Right cardiac atrium (tissue), 5 donors: ENCODE measurements around the gene SEC11A. TPM values are rescaled to one million over a fixed set of nuclear protein-coding genes. Genes with fewer than 3 reads are reported as not detected.
"Not testable (repeated sequence)": the region's sequence is repeated elsewhere in the genome, so short reads cannot be mapped to it uniquely, and the experiment has no call there.

Source experiments
- ATAC-seq, 2 donors: fragments of 200-7000 bp; cut with Tn5 transposase; one replicate each; pipeline versions ENCODE4 v1.8.0 to v1.9.1; 2020; ENCODE audit warnings: moderate library complexity in 2 of 2, mild to moderate bottlenecking in 1 of 2
- DNase-seq, 3 donors: peaks; one replicate each; pipeline ENCODE4 v3.0.0-alpha.2; 2020
- H3K27ac ChIP-seq: one replicate; pipeline ENCODE4 v1.5.1; 2013; ENCODE audit warnings: mild to moderate bottlenecking, low read length, control low read depth, moderate library complexity
- H3K27me3 ChIP-seq: one replicate; pipeline ENCODE4 v1.6.1; 2013; ENCODE audit not compliant: control insufficient read depth, insufficient read depth
- H3K4me1 ChIP-seq: one replicate; pipeline ENCODE4 v1.6.1; 2013; ENCODE audit warnings: low read length; ENCODE audit not compliant: control insufficient read depth, insufficient read depth
- H3K4me3 ChIP-seq: one replicate; pipeline ENCODE4 v1.5.1; 2013; ENCODE audit warnings: low read length, control low read depth
- H3K9me3 ChIP-seq: one replicate; pipeline ENCODE4 v1.6.1; 2013; ENCODE audit warnings: low read length; ENCODE audit not compliant: control insufficient read depth
- WGBS: extraction: QIAGEN DNeasy Blood & Tissue Kit; methylation state at CpG from one replicate; pipeline ENCODE4 v1.1.7; 2013; 5-methylcytosine and 5-hydroxymethylcytosine counted together
- intact Hi-C, 4 donors: fragments of 100-400 bp; cut with DNase I; formaldehyde crosslinking; loops; one replicate each; pipeline versions ENCODE4 v1.11.0 to v1.14.0; 2022 to 2023
- polyA plus RNA-seq: library from polyadenylated mRNA; stranded (reverse); fragments of 200-250 nt; gene quantifications from one replicate; pipeline ENCODE4 v1.2.3, GENCODE V29; 2013
- total RNA-seq, 4 donors: library from RNA; stranded (reverse); fragmentation: NEBNext Ultra II Directional; extraction: Animal tissue kit (Norgen Biotek cat#: 25700); gene quantifications; one replicate each; pipeline ENCODE4 v1.2.1, GENCODE V29; 2021
- donor health status: healthy with polysubstance abuse.
- donor health status: DM: no; HTN: yes; CAD: no.
- donor health status: DM: no; HTN: no; CAD: no.
- donor health status: DM: no; HTN: yes; CAD: no; lungs with severe emphysema.
- donor health status: DM: yes; HTN: yes; CAD: no.

Gene SEC11A
- total and polyA plus RNA-seq, 5 donors: 86.2 to 92.2 (median 88.3) TPM

DNA sequence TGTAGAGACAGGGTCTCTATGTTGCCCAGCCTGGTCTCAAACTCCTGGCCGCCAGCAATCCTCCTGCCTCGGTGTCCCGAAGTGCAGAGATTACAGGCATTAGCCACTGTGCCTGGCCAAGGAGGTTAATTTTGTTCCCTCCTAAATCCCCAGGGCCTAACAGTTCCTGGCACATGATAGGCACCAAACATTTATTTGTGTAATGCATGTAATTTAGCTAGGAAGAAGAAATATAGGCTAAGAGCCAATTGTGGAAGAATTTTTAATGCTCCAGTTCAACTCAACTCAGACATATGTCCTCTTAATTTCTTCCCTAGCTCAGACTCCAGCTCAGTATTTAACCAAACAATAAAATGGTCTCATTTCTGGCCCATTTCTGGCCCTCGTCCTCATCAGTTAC, 24.8 kb upstream of the SEC11A start:
- Histone ChIP-seq H3K27me3 (no peaks in the 10 kb centered on the region), H3K4me3 (no peak overlapping the region), H3K27ac (no peak overlapping the region), H3K9me3 (no peaks in the 10 kb centered on the region), H3K4me1 (no peaks in the 10 kb centered on the region)
- ATAC-seq (no peak), DNase-seq (no peak)
- 83% methylated on average over 4 of the region's 4 CpGs for WGBS
- intact Hi-C loops: loop anchor here in 1 of 4 donors (10.0 kb wide), 1 partner anchor 86 kb away; the partner anchor contains the start of genes NMB and WDR73

DNA sequence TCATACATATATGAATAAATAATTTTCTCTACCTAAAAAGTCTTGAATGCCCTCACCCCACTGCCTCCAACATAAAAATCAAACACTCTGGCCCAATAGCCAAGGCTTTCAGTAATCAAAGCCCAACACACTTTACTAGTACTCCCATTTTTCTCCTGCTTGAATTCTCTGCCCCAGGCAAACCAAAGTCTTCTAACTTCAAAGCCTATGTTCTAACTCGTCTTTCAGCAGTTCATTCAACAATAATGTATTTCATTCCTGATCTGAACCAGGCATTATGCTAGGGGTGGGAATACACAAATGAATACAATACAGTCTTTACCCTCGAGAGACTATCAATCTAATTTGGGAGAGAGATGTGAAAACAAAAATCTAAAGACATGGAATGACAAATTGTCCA, 21.1 kb upstream of the SEC11A start:
- DNase-seq (no peak), ATAC-seq (no peak)
- Histone ChIP-seq H3K9me3 (no peaks in the 10 kb centered on the region), H3K27me3 (no peaks in the 10 kb centered on the region), H3K27ac (no peak overlapping the region), H3K4me1 (no peaks in the 10 kb centered on the region), H3K4me3 (no peak overlapping the region)
- intact Hi-C loops: no loop called here
- WGBS: 79% methylated on average over 2 of the region's 2 CpGs

DNA sequence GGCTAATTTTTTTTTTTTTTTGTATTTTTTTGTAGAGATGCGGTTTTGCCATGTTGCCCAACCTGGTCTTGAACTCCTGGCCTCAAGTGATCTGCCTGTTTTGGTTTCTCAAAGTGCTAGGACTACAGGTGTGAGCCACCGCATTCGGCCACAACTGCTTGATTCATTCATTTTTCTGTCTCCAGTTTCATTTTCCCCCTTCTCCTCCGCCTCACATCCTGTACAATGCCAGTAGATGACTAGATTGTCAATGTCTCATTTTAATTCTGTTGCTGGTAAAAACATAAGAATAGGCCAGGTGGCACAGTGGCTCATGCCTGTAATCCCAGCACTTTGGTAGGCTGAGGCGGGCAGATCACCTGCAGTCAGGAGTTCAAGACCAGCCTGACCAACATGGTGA, 20.4 kb upstream of the SEC11A start:
- Histone ChIP-seq H3K9me3 (no peaks in the 10 kb centered on the region), H3K4me3 (no peak overlapping the region), H3K27me3 (no peaks in the 10 kb centered on the region), H3K4me1 (no peaks in the 10 kb centered on the region), H3K27ac (no peak overlapping the region)
- WGBS: 95% methylated on average over 5 of the region's 5 CpGs
- ATAC-seq (no peak), DNase-seq (no peak)
- intact Hi-C loops: no loop called here

DNA sequence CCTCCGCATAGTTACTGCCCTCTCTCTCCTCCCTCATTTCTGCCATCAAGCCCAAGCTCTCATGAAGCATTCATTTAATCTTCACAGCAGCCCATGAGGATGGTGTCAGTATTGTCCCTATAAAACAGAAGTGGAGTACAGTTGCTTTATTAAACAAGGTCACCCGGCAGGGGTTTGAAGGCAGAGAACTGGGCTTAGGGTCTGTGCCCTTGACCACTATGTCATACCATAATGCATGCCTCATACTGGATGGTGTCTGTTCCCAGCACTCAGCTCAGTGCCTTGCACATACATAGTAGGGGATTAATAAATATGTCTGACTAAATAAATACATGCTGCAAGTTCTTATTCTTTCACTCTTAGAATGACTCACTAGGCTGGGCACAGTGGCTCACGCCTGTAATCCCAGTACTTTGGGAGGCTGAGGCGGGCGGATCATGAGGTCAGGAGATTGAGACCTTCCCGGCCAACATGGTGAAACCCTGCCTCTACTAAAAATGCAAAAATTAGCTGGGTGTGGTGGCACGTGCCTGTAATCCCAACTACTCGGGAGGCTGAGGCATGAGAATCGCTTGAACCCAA, 19.6 kb upstream of the SEC11A start:
- H3K4me3 ChIP-seq, intact Hi-C loops, H3K9me3 ChIP-seq, H3K27me3 ChIP-seq, H3K4me1 ChIP-seq, DNase-seq: not testable (repeated sequence)
- H3K27ac ChIP-seq: peak overlapping the region; percentile 43
- peak in 1 of 2 donors; percentile 14 for ATAC-seq
- 82% methylated on average over 9 of the region's 9 CpGs for WGBS

DNA sequence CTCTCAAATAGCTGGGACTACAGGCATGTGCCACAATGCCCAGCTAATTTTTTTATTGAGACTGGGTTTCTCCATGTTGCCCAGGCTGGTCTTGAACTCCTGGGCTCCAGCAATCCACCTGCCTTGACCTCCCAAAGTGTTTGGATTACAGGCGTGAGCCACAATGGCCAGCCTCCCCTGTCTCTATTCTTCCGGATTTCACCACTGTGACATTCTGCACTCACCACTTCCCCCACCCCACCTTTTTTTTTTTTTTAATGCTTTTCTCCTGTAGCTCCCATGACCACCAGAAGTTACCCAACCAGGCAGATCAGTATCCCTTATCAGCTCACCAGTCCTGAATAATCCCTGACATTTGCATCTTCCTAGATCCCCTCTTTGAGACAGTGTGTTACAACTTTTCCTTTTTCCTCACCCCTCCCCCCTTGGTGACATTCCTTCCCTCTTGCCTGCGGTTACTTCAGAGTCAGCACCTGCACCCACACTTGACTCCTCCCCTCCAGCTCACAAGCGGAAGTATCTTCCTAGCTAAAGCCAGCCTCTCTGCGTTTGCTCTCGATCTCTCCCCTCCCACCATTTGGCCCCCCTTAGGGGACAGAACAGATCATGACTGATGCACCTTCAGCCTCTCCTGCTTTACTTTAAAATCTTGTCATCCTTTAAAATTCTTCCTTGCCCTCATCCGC, 19.0 kb upstream of the SEC11A start:
- ATAC-seq: peak; percentile 57 to 73
- H3K4me3 ChIP-seq: no peak overlapping the region
- H3K9me3 ChIP-seq: no peaks in the 10 kb centered on the region
- intact Hi-C loops: no loop called here
- WGBS: 56% methylated on average over 7 of the region's 7 CpGs
- H3K4me1 ChIP-seq: no peaks in the 10 kb centered on the region
- DNase-seq: peak in 1 of 3 donors; percentile 35
- H3K27ac ChIP-seq: peak overlapping the region; percentile 43
- H3K27me3 ChIP-seq: no peaks in the 10 kb centered on the region

DNA sequence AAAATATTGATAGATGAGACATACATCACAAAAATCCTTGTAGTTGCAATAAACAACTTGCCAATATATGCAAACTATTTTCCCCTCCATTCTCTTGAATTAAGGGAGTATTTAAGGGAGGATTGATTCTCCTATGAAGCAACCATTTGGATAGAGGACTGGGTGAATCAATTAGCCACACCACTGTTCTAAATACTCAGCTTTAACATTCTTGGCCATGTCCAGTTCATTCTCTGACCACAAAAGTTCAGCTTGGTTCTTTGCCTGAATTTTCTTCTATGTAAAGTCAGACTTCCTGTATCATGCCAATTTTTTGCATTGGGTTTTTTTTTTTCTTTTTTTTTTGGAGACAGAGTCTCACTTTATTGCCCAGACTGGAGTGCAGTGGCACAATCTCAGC, 15.8 kb upstream of the SEC11A start:
- H3K4me3 ChIP-seq: no peak overlapping the region
- DNase-seq (no peak), ATAC-seq (no peak)
- H3K27me3 ChIP-seq: no peaks in the 10 kb centered on the region
- no peak overlapping the region for H3K27ac ChIP-seq
- no peaks in the 10 kb centered on the region for H3K9me3 ChIP-seq
- intact Hi-C loops: no loop called here
- no peaks in the 10 kb centered on the region for H3K4me1 ChIP-seq

DNA sequence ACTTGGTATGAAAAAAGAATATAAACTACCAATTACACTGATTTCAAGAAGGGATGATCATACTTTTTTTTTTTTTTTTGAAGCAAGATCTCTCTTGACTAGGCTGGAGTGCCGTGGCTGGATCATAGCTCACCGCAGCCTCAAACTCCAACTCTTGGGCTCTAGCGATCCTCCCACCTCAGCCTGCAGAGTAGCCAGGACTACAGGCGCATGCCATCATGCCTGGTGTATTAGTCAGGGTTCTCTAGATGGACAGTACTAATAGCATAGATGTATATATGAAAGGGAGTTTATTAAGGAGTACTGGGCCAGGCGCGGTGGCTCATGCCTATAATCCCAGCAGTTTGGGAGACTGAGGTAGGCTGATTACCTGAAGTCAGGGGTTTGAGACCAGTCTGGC, 11.5 kb upstream of the SEC11A start:
- intact Hi-C loops: no loop called here
- Histone ChIP-seq H3K27ac (no peak overlapping the region), H3K9me3 (no peaks in the 10 kb centered on the region), H3K27me3 (no peaks in the 10 kb centered on the region), H3K4me3 (no peak overlapping the region), H3K4me1 (no peaks in the 10 kb centered on the region)
- WGBS: 96% methylated on average over 6 of the region's 6 CpGs
- no peak for DNase-seq
- ATAC-seq: no peak

DNA sequence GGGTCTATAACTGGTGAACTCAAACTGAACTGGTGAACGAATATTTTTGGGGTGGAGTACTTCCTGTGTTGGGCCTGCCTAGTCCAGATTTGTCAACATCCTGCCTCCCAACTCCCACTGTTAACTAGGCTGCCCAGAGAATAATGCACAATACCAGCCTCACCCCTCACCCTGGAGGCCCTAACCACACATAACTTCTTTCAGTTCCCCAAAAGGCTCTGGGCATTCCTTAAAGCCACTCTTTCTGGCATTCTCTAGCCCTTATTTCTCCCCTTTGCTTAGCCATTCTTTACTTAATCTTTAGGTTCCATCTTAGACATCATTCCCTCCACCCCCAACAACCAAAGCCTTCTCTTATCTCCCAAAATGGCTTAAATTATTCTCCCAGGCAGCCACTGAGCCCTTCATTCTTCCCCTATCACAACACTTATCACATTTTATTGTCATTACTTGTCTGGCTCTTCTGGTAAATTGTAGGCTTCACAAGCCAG, 9.1 kb upstream of the SEC11A start:
- Histone ChIP-seq H3K4me3 (no peak overlapping the region), H3K4me1 (no peaks in the 10 kb centered on the region), H3K27me3 (no peaks in the 10 kb centered on the region), H3K9me3 (no peaks in the 10 kb centered on the region), H3K27ac (peak overlapping the region; percentile 62)
- whole genome bisulfite sequencing: 18% methylated on average over 1 of the region's 1 CpG
- intact Hi-C loops: no loop called here
- no peak for DNase-seq
- ATAC-seq: peak; percentile 89 to 96

DNA sequence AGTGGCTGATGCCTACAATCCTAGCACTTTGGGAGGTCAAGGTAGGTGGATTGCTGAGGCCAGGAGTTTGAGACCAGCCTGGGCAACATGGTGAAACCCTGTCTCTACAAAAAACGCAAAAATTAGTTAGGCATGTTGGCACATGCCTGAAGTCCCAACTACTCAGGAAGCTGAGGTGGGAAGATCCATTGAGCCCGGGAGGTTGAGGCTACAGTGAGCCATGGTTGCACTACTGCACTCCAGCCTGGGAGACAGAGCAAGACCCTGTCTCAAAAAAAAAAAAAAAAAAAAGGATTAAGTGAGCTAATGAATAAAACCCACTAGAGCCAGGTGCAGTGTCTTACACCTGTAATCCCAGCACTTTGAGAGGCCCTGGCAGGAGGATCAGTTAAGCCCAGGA, 6.7 kb upstream of the SEC11A start:
- H3K27ac ChIP-seq: no peak overlapping the region
- WGBS: 90% methylated on average over 2 of the region's 2 CpGs
- no peak overlapping the region for H3K4me3 ChIP-seq
- intact Hi-C loops: no loop called here
- no peaks in the 10 kb centered on the region for H3K9me3 ChIP-seq
- H3K4me1 ChIP-seq: no peaks in the 10 kb centered on the region
- no peak for ATAC-seq
- H3K27me3 ChIP-seq: no peaks in the 10 kb centered on the region
- no peak for DNase-seq

DNA sequence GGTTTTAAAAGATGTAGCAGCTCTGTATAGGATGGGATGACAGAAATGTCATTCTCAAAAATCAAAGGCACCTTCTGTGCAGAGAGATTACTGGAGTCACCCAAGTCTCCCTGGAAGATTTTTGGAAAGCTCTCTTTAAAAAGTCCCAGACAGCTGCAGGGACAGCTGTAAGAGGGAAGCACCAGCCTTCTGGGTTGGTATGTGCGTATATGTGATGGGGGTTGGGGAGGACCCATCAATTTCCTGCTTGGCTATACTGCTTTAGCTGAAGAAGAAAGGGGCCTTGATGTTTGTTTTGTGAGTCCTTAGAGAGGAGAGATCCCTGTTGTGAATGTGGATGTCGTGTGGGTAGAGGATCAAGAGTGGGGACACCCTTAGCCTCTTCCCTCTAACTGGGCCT, 5.4 kb upstream of the SEC11A start:
- Histone ChIP-seq H3K27me3 (no peaks in the 10 kb centered on the region), H3K27ac (no peak overlapping the region), H3K4me1 (no peaks in the 10 kb centered on the region), H3K4me3 (no peak overlapping the region), H3K9me3 (no peaks in the 10 kb centered on the region)
- intact Hi-C loops: no loop called here
- WGBS: 71% methylated on average over 2 of the region's 2 CpGs
- ATAC-seq: no peak
- no peak for DNase-seq

DNA sequence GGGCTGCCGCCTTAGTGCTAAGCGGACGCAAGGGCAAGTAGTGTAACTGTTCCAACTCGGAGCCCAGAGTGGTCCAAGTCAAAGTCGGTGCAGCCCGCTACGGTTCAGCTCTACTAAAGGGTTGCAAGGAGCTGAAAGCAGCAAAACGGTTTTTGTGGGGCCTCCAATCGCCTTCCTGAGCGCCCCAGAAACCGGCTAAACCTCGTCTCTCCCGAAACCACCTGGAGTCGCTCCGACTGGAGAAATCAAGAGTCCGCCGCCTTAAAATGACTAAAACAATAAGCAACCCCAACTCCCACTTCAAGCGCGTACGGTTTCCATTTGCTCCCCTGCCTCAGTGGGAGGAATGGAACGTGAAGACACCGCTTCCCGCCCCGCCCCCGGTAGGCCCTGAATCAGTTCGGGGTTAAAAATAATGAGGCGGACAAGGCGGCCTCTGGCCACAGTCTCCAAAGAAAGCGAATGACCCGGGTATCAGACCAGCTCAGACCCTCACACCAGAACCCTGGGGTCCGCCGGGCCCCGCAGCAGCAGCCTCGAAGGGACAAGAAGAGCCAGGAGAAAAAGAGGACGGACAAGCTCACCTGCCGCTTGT, 401 bp downstream of the SEC11A start:
- ATAC-seq (peak; percentile 1 to 22), DNase-seq (peak in 1 of 3 donors; percentile 23)
- WGBS: under 1% methylated on average over 36 of the region's 36 CpGs
- intact Hi-C loops: no loop called here
- Histone ChIP-seq H3K4me3 (peak overlapping the region; percentile 86), H3K4me1 (no peaks in the 10 kb centered on the region), H3K9me3 (no peaks in the 10 kb centered on the region), H3K27ac (peak overlapping the region; percentile 88), H3K27me3 (no peaks in the 10 kb centered on the region)
